ENCODE measurements around the gene TIMM23.

GRCh38 chr10:46000538-46000937 lies 28.2 kb downstream of the TIMM23 start:
- TF ChIP-seq CTCF (tag by site-specific recombination; IDR thresholded peaks at IDR 0.05): no peak
- TF ChIP-seq ZBTB21 (tag by site-specific recombination; IDR thresholded peaks at IDR 0.05): no peak
- no peak for TF ChIP-seq ZNF658 (tag by site-specific recombination; IDR thresholded peaks at IDR 0.05)
- no peak for TF ChIP-seq ZNF626 (tag by site-specific recombination; IDR thresholded peaks at IDR 0.05)
- no peak for TF ChIP-seq ZEB2 (tag by site-specific recombination; IDR thresholded peaks at IDR 0.05)
